Prostate gland (tissue), 2 donors: ENCODE data around the gene AKT1.

ENCODE experiments used
- CTCF ChIP-seq, 4 experiments: fragments of 200-600 bp in 2 of 4; fragments of 450-650 bp in 2 of 4; sonication (generic) in 2 of 4; IDR thresholded peaks; 1 replicate in 3 of 4; 2 replicates in 1 of 4; pipeline ENCODE4 v1.5.1; 2016 to 2019; ENCODE audit warnings: antibody characterized with exemption in 4 of 4, mild to moderate bottlenecking in 2 of 4, moderate library complexity in 2 of 4
- POLR2A ChIP-seq: fragments of 450-650 bp; IDR thresholded peaks from one replicate; pipeline ENCODE4 v1.6.1; 2016; ENCODE audit warnings: antibody characterized with exemption, mild to moderate bottlenecking

- TF ChIP-seq POLR2A = no peak
- TF ChIP-seq CTCF (IDR thresholded peaks at IDR 0.05) = no peak
Observed at GRCh38 chr14:104781271-104782077, 14.1 kb downstream of the AKT1 start.
